Right ventricle myocardium inferior (tissue), 1 donor: ENCODE data around the gene IGSF21. TPM values are rescaled to one million over a fixed set of nuclear protein-coding genes. Genes with fewer than 3 reads are reported as not detected.

Experiments used
- ATAC-seq: fragments of 200-7000 bp; cut with Tn5 transposase; one replicate; pipeline ENCODE4 v1.9.1; 2020; ENCODE audit warnings: mild to moderate bottlenecking, moderate library complexity
- DNase-seq: peaks from one replicate; pipeline ENCODE4 v3.0.0; 2021; ENCODE audit errors: missing footprints
- intact Hi-C: fragments of 100-400 bp; cut with DNase I; formaldehyde crosslinking; loops from one replicate; pipeline ENCODE4 v1.11.0; 2022
- total RNA-seq: library from RNA; stranded (reverse); fragmentation: NEBNext Ultra II Directional; extraction: Animal tissue kit (Norgen Biotek cat#: 25700); gene quantifications from one replicate; pipeline ENCODE4 v1.2.1, GENCODE V29; 2021
- donor health status: DM: no; HTN: yes; CAD: no; lungs with severe emphysema.

IGSF21 gene
- total RNA-seq, 1 donor from 2014 or later, result 1.6 TPM

GRCh38 chr1:18233176-18233864, 125.7 kb downstream of the IGSF21 start:
- intact Hi-C loops, result loop anchor here (10.0 kb wide), 1 partner anchor 309 kb away; no protein-coding TSS in a partner anchor
- DNase-seq (no peak), ATAC-seq (no peak)

- ATAC-seq, result no peak
- intact Hi-C loops, result loop anchor here (10.0 kb wide), 1 partner anchor 310 kb away; no protein-coding TSS in a partner anchor
- no peak for DNase-seq
Observed at GRCh38 chr1:18234790-18235242, 127.2 kb downstream of the IGSF21 start.

GRCh38 chr1:18237371-18237770, 129.8 kb downstream of the IGSF21 start:
- intact Hi-C loops, result loop anchor here (10.0 kb wide), 1 partner anchor 313 kb away; no protein-coding TSS in a partner anchor
- ATAC-seq (no peak), DNase-seq (no peak)

- no peak for ATAC-seq
- intact Hi-C loops, result loop anchor here (10.0 kb wide), 1 partner anchor 313 kb away; no protein-coding TSS in a partner anchor
Observed at GRCh38 chr1:18238190-18238589, 130.6 kb downstream of the IGSF21 start.

GRCh38 chr1:18239671-18240070, 132.1 kb downstream of the IGSF21 start:
- ATAC-seq, result no peak
- intact Hi-C loops, result loop anchor here (10.0 kb wide), 1 partner anchor 315 kb away; no protein-coding TSS in a partner anchor
- no peak for DNase-seq

More at GRCh38 chr1:18238190-18238589, 130.6 kb downstream of the IGSF21 start:
- DNase-seq, result no peak

- no peak for ATAC-seq
- no peak for DNase-seq
- intact Hi-C loops, result no loop called here
Observed at GRCh38 chr1:18240906-18241305, 133.3 kb downstream of the IGSF21 start.

GRCh38 chr1:18241891-18242290, 134.3 kb downstream of the IGSF21 start:
- ATAC-seq (no peak), DNase-seq (no peak)
- intact Hi-C loops, result no loop called here

GRCh38 chr1:18243503-18244175, 136.0 kb downstream of the IGSF21 start:
- DNase-seq (no peak), ATAC-seq (no peak)
- intact Hi-C loops, result no loop called here

GRCh38 chr1:18244762-18245161, 137.2 kb downstream of the IGSF21 start:
- intact Hi-C loops, result no loop called here
- no peak for DNase-seq
- ATAC-seq, result no peak

- intact Hi-C loops, result no loop called here
- ATAC-seq (no peak), DNase-seq (no peak)
Observed at GRCh38 chr1:18245647-18246046, 138.0 kb downstream of the IGSF21 start.

GRCh38 chr1:18246543-18246942, 138.9 kb downstream of the IGSF21 start:
- intact Hi-C loops, result no loop called here
- ATAC-seq (no peak), DNase-seq (no peak)

- ATAC-seq (no peak), DNase-seq (no peak)
- intact Hi-C loops, result no loop called here
Observed at GRCh38 chr1:18247151-18247550, 139.6 kb downstream of the IGSF21 start.

GRCh38 chr1:18249631-18250030, 142.0 kb downstream of the IGSF21 start:
- DNase-seq (no peak), ATAC-seq (no peak)
- intact Hi-C loops, result no loop called here

GRCh38 chr1:18253093-18253492, 145.5 kb downstream of the IGSF21 start:
- ATAC-seq (no peak), DNase-seq (no peak)
- intact Hi-C loops, result no loop called here

GRCh38 chr1:18256282-18257235, 149.0 kb downstream of the IGSF21 start:
- no peak for ATAC-seq
- no peak for DNase-seq
- intact Hi-C loops, result no loop called here

GRCh38 chr1:18257778-18258177, 150.2 kb downstream of the IGSF21 start:
- intact Hi-C loops, result no loop called here
- no peak for ATAC-seq
- no peak for DNase-seq

GRCh38 chr1:18261891-18262290, 154.3 kb downstream of the IGSF21 start:
- no peak for DNase-seq
- no peak for ATAC-seq
- intact Hi-C loops, result no loop called here

- ATAC-seq, result no peak
- intact Hi-C loops, result no loop called here
- no peak for DNase-seq
Observed at GRCh38 chr1:18262726-18263125, 155.1 kb downstream of the IGSF21 start.

- intact Hi-C loops, result no loop called here
- DNase-seq (no peak), ATAC-seq (no peak)
Observed at GRCh38 chr1:18263547-18264120, 156.0 kb downstream of the IGSF21 start.
